ENCODE results near the gene MBP.

GRCh38 chr18:76958692-76959341 is 173.8 kb downstream of the MBP start:
- no peak for TF ChIP-seq CTCF (conservative IDR thresholded peaks at IDR 0.05)
- no peak for TF ChIP-seq ZFX (IDR thresholded peaks at IDR 0.05)

All from C4-2B (cell line).